HG02938 (cell line): ENCODE measurements around the gene USP12.
A peak's percentile ranks its signal among the peaks of the same experiment; 100 is the strongest.
"Not testable (repeated sequence)": the region's sequence is repeated elsewhere in the genome, so short reads cannot be mapped to it uniquely, and the experiment has no call there.

Experiments
- ATAC-seq: cut with Tn5 transposase; IDR thresholded peaks from one replicate; pipeline ENCODE4 v1.9.1; 2021; ENCODE audit warnings: mild to moderate bottlenecking, moderate library complexity; ENCODE audit not compliant: unreplicated experiment

USP12 gene, protein sequence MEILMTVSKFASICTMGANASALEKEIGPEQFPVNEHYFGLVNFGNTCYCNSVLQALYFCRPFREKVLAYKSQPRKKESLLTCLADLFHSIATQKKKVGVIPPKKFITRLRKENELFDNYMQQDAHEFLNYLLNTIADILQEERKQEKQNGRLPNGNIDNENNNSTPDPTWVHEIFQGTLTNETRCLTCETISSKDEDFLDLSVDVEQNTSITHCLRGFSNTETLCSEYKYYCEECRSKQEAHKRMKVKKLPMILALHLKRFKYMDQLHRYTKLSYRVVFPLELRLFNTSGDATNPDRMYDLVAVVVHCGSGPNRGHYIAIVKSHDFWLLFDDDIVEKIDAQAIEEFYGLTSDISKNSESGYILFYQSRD

DNA sequence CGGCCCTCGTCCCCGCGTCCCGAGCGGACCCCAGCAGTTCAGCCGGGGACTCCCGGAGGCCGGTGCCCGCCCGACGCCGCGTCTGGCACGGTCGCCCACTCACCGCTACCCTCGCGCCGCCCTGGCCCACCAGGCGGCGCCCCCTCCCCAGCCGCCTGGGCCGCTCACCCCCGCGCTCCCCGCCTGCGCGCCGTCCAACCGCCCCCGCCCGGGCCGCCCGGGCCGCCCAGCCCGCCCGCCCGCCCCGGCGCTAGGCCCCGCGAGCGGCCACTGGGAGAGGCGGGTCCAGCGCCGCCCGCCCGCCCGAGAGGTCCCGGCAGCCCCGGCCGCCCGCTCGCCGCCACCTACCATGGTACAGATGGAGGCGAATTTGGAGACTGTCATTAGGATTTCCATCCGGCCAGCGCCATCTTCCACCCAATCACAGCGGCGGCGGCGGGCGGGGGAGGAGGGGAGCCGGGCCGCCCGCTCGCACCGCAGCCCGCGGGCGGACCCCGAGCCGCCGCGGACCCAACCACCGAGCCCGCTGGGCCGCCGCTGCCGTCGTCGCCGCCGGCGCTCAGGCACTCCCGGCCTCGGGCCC is at the start of gene USP12:
Gene USP12, minus strand, starts transcription at position 568 of the 583 bp plus-strand sequence. Its CDS starts 172 bp downstream, at position 396.
- ATAC-seq: peak; percentile 6

DNA sequence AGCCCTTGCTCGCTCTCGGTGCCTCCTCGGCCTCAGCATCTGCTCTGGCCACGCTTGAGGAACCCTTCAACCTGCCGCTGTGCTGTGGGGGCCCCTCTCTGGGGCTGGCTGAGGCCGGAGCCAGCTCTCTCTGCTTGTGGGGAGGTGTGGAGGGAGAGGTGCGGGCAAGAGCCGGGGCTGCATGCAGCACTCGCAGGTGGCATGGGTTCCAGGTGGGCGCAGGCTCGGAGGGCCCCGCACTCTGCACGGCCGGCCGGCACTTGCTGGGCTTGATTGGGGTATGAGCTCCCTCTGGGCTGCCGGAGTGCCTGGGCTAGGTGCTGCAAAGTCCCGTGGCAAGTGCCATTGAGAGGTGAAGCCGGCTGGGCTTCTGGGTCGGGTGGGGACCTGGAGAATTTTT is 48.0 kb upstream of the USP12 start:
- no peak for ATAC-seq

DNA sequence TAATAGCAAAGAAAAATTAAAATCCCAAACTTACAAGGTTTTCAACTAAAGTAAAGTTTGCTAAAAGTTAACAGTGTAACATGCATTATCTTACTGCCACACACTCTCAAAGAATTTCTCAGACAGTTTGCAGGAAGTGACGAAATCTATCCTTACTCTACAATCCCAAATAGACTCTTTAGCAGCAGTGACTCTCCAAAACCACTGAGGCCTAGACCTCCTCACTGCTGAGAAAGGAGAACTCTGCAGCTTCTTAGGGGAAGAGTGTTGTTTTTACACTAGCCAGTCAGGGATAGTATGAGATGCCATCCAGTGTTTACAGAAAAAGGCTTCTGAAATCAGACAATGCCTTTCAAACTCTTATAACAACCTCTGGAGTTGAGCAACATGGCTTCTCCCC is 47.2 kb upstream of the USP12 start:
- not testable (repeated sequence) for ATAC-seq

DNA sequence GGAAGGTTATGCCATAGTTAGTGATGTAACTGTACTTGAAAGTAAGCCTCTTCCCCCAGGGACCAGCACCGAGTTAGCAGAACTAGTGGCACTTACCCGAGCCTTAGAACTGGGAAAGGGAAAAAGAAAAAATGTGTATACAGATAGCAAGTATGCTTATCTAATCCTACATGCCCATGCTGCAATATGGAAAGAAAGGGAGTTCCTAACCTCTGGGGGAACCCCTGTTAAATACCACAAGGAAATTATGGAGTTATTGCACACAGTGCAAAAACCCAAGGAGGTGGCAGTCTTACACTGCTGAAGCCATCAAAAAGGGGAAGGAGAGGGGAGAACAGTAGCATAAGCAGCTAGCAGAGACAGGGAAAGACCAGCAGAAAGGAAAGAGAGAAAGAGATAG is 46.2 kb upstream of the USP12 start:
- ATAC-seq: not testable (repeated sequence)

DNA sequence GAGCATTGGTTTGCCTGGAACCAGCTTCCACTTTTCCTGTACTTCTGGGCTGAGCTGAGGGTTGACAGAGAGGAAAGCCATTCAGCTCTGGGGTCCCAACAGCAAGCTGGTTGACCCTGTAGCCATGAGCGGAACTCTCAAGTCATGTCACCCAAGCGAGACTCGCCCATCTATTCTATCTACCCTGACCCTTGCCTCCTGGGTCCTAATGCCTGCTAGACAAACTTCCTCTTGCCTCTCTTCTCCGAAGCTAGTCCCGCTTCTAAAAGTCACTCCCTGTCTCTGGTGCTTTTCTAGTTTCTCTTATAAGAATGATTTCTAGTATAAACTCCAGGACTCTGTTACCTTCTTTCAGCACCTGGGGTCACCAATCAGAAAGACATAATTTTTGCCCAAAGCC is 41.8 kb upstream of the USP12 start:
- ATAC-seq: not testable (repeated sequence)

DNA sequence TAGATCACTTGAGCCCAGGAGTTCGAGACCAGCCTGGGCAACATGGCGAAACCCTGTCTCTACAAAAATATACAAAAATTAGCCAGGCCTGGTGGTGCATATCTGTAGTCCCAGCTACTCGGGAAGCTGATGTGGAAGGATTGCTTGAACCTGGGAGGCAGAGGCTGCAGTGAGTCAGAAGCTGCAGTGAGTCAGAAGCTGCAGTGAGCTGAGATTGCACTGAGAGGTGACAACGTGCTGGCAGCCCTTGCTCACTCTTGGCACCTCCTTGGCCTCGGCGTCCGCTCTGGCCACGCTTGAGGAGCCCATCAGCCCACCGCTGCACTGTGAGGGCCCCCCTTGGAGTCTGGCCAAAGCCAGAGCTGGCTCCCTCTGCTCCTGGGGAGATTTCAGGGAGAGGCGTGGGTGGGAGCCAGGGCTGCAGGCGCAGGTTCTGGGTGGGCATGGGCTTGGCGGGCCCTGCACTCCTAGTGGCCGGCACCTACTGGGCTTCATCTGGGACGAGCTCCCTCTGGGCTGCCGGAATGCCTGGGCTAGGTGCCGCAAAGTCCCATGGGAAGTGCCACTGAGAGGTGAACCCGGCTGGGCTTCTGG is 40.3 kb upstream of the USP12 start:
- no peak for ATAC-seq

DNA sequence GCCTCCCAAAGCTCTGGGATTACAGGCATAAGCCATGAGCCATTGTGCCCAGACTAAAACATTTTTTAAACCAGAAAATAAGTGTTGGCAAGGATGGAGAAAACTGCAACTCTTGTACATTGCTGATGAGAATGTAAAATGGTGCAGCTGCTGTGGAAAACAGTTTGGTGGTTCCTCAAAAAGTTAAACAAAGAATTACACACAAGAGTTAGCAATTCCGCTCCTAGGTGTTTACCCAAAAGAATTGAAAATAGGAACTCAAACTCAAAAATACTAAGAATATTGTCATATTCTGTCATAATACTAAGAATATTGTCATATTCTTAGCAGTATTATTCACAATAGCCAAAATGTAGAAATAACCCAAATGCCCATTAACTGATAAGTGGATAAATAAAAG is 39.7 kb upstream of the USP12 start:
- no peak for ATAC-seq

DNA sequence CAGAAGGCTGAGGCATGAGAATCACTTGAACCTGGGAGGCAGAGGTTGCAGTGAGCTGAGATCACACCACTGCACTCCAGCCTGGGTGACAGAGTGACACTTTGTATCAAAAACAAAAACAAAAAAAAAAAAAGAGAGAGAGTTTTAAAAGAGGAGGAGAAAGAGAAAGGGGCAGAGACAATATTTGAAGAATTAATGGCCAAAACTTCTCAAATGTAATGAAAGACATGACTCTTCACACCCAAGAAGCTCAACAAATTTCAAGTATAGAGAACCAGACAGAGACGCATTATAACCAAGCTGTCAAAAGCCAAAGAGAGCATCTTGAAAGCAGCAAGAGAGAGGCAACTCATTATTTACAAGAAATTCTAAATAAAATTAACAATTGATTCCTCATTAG is 36.9 kb upstream of the USP12 start:
- no peak for ATAC-seq

DNA sequence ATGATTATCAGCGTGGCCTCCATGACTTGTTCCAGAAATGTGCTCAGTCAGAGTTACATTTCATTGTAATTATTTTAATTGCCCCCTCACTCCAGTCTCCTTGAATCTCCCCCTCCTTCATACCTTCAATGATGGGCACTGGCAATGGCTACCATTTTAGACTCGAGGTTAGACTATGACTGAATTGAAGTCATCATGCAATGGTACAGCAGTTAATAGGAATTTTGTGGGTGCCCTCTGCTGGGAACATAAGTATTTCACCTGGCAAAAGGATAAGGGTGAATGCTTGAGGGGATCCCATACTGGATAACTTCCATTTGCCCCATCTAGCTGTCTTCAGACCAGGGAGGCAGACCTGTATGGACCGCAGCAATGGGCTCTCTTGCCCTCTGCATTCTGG is 32.2 kb upstream of the USP12 start:
- no peak for ATAC-seq

DNA sequence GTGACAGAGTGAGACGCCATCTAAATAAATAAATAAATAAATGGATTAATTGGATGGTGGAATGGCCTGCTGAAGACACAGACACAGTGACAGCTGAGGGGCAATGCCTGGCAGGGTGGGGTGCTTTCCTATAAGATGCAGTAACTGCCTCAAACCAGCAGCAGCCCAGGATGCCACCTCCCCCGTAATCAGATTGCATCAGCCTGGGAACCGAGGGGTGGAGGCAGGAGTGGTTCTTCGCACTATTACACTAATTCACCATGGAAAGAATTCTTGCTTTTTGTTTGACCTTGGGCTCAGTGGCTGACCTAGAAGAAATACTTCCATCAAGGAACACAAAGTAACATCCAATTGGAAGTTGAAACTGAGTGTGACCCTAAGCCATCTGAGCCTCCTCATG is 31.6 kb upstream of the USP12 start:
- no peak for ATAC-seq

DNA sequence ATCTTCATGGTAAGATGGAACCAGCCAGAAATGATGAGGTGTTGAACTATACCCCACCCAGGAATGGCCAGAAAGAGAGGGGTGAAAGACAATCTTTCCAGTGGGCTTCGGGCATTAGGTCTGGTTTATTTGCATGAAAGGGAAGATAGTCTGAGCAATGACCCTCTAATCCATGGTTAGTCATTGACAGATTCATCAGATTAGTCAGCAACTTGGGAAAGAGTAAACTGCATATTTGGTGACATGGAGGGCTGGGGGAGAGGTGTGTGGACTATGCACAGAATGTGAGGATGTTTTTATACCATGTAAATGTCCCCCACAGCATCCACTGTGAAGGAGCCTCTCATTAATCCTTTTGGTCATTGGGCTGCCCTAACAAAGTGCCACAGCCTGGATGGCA is 30.1 kb upstream of the USP12 start:
- ATAC-seq: no peak

DNA sequence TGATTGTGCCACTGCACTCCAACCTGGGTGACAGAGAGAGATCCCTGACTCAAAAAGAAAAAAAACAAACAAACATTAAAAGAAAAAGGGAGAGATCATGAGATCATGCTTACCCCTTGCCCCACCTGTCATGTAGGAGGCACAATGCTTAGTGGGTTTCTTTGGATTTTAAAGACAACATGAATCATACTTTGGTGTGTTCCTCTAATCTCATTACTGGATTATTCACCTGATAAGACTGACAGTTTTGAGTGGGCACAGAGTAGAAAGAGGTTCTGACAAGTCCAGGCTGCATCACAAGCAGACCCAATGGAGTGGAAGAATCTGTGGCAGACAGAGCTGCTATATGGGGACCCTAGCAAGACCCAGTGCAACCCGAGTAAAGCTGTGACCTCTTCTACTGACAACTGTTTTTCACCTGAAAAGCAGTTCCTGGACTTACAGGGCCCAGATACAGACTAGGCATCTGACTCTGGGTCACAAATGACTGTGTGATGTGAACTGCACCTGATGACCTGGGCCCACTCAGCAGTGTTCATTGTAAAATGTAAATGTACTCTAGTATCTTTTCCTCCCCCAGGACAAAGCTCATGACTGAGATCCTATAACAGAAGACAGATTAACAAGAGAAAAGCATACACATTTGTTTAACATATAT is 28.9 kb upstream of the USP12 start:
- ATAC-seq: no peak

DNA sequence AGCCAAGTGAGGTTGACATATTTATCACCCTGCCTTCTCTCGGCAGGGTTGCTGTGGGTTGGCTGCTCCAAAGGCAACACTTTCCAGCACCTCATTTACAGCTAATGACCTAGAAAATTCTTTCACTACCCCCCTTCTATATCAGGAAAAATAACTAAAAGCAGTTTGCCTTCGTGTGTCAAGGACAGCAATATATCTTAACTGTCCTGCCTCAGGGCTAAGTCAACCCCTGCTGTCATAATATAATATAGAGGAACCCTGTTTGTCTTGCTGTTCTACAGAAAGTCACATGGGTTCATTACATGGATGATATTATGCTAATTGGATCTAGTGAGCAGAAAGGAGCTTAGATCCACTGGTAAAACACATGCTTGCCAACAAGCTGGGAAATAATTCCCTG is 28.1 kb upstream of the USP12 start:
- no peak for ATAC-seq

DNA sequence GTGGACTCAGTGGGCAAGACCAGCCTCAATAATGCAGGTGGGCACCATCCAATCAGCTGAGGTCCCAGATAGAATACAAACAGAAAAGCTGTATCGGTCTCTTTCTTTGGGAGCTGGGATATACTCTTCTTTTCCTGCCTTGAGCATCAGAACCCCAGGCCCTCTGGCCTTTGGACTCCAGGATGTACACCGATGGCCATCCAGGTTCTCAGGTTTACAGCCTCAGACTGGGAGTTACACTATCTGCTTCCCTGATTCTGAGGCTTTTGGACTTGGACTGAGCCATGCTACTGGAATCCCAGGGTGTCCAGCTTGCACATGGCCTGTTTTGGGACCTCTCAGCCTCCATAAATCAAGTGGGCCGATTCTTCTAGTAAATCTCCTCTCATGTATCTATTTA is 27.6 kb upstream of the USP12 start:
- no peak for ATAC-seq

DNA sequence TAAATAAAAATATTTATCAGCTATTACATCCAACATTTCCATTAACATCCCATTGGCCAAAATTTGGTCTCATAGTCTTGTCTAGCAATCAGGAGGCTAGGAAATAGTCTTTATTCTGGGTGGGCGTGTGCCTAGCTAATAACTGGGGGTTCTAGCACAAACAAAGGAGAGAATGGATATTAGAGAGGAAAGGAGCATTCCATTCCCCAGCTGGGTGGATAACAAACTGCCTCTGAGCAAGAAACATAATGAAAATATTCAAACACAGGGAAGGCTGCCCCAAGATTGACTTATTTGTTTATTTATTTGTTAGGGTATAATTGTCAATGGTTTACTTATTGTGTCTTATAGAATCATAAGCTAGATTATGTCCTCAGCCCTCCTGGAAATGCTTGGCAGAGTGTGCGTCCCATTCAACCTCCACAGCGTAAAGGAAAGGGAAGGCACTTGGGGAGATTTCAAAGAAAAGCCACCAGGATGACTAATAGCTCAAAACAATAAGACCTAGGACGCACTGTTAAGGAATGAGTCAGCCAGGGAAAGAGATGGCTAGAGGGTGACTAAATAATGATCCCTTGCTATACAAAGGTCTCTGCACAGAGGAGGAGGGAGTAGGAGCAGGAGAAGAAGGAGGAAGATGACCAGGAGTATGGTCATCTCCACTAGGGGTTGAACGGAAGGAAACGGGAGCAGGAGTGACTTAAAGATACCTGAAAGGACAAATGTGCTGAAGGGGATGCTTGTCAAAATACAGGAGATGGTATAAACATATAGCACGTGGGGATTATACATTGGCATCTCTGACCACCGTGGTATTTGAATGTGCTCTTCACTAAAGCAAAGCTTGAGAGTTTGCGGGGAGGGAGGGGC is 23.5 kb upstream of the USP12 start:
- no peak for ATAC-seq

DNA sequence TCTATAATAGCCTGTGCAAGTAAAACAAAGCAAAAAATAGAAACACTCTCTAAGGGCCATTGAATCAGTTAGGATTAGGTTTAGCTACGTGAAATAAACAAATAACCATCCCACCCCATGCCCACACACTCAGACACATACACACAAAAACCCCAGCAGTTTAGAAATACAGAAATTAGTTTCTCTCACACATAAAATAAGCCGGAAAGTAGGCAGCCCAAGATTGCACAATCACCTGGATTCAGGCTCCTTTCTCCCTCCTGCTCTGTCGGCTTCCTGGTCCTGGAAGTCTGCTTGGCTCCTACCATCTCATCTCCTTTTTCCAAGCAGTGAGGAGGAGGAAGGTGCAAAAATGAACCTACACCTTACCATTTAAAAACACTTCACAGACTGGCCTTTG is 22.6 kb upstream of the USP12 start:
- no peak for ATAC-seq

DNA sequence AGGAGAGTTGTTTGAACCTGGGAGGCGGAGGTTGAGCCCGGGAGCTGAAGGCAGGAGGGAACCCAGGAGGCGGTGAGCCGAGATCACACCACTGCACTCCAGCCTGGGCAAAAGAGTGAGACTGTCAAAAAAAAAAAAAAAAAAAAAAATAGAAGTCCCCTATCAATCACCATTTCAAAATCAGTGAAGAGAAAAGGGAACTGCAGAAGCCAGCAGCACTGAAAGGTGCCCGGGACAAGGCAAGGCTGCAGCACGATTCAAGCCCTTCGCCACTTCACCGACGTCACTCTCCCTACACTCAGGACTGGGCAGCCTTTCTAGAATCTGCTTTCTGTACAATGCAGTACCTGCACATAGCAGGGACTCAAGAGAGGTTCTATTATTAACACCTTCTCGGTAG is 21.9 kb upstream of the USP12 start:
- ATAC-seq: no peak

DNA sequence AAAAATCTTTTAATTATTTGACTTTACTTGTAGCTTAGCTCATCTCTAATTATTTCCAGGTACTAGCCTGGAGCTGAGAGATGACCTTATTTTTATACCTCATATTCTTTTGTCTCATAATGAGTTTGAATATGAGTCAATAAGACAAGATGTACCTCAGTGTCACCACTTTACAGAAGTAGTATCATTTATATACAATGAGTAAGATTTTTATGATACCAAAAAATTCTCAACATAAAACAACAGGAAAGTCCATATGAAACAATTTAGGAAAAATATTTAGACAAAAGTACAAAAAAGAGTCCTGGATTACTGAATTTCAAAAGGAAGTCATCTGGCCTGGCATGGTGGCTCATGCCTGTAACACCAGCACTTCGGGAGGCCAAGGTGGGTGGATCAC is 21.4 kb upstream of the USP12 start:
- ATAC-seq: no peak

DNA sequence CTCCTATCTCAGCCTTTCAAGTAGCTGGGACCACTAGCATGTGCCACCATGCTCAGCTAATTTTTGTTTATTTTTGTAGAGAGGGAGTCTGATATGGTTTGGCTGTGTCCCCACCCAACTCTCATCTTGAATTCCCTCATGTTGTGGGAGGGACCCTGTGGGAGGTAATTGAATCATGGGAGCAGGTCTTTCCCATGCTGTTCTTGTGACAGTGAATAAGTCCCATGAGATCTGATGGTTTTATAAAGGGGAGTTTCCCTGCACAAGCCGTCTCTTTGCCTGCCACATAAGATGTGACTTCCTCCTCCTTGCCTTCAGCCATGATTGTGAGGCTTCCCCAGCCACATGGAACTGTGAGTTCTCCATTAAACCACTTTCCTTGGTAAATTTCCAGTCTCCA is 20.8 kb upstream of the USP12 start:
- not testable (repeated sequence) for ATAC-seq

DNA sequence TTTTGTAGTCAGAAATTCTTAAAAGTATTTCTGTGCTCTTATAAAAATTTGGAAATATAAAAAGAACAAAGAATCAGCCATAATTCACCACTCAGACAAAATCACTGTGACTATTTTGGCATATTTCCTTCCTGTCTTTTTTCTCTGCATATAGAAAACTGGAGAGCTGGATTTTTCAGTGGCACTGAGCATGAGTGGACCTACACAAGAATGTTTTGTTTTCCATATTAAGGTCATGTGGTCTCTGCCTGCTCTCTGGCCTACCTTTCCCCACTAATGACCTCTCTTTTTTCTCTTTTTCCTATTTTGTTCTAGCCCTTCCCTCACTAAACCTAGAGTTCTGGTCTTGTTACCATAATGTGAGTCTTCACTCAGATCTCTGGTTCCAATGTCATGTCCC is 17.6 kb upstream of the USP12 start:
- no peak for ATAC-seq

DNA sequence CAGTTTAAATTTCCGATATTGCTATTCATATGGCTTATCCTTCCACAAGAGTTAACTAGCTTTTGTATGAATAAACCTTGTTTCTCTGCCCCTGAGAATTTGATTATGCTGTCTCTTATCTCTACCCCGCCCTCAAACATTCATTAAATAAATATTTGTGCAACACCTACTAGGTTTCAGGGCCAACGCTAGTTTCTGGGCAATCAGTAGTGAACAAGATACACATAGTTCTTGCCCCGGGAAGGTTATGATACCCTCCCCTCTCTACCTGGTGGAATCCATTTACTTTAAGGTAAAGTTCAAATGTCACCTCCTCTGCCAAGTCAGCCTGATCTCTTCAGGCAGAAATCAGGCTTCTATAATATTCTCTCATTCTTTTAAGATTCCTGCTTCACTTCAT is 16.6 kb upstream of the USP12 start:
- no peak for ATAC-seq
